NCI-H2107 treated with DMSO at 0.1 percent for 48 hours (cell line): ENCODE data around the gene RBMY1B.
"Not testable (repeated sequence)": the region's sequence is repeated elsewhere in the genome, so short reads cannot be mapped to it uniquely, and the experiment has no call there.

ENCODE experiments used
- DNase-seq: peaks from one replicate; lab custom pipeline; 2025; ENCODE audit not compliant: unreplicated experiment; lab: John Stamatoyannopoulos, UW

The RBMY1B gene

GRCh38 chrY:21511038-21511437 lies at the start of gene RBMY1B:
TSS of gene RBMY1B (plus strand) at chrY:21511338. CDS start at chrY:21513351, 2,013 bp downstream.
- not testable (repeated sequence) for DNase-seq

- DNase-seq = not testable (repeated sequence)
Measured at GRCh38 chrY:21462915-21463314, 48.2 kb upstream of the RBMY1B start.

GRCh38 chrY:21482967-21483366 lies 28.2 kb upstream of the RBMY1B start:
- no peak for DNase-seq

- not testable (repeated sequence) for DNase-seq
Measured at GRCh38 chrY:21534579-21534978, 23.4 kb downstream of the RBMY1B start, which contains the start of gene RBMY1A1. TSS of gene RBMY1A1 (plus strand) at chrY:21534879. CDS start at chrY:21536892, 2,013 bp downstream.

- DNase-seq = not testable (repeated sequence)
Measured at GRCh38 chrY:21559316-21559984, 48.3 kb downstream of the RBMY1B start.
